ENCODE results near the gene CAMKMT.

GRCh38 chr2:44742057-44742456, 380.3 kb downstream of the CAMKMT start:
- TF ChIP-seq CTCF (IDR thresholded peaks at IDR 0.05 in 8 of 11, conservative IDR thresholded peaks at IDR 0.05 in 3 of 11) (no peak), POLR2A (IDR thresholded peaks at IDR 0.05) (no peak)

Data from spleen (tissue), 7 donors.